GM19463 (cell line): ENCODE results near the gene C2CD3.
"Not testable (repeated sequence)": the region's sequence is repeated elsewhere in the genome, so short reads cannot be mapped to it uniquely, and the experiment has no call there.

Experiments used
- ATAC-seq: cut with Tn5 transposase; IDR thresholded peaks from one replicate; pipeline ENCODE4 v1.9.1; 2021; ENCODE audit warnings: mild to moderate bottlenecking, moderate library complexity; ENCODE audit not compliant: unreplicated experiment

Gene C2CD3

GRCh38 chr11:73990730-73991129, 180.1 kb downstream of the C2CD3 start:
- no peak for ATAC-seq

DNA sequence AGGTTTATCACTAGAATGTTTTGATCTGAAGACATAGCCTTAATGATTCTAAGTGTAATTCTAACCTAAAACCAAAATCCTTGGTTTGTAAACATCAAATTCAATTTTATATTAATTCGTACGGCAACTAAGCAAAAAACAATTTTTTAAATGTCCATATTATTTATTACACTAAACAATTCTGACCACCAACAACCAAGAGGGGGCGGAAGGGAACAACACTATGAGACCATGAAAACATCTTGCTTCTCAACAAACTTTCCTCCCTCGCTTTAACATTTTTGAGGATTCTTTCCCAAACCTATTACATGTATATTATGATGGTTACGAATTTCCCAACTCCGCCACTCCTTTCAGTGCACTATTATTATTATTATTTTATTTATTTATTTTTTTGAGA, 181.6 kb downstream of the C2CD3 start:
- no peak for ATAC-seq

GRCh38 chr11:73988227-73988626, 182.6 kb downstream of the C2CD3 start:
- ATAC-seq: no peak

DNA sequence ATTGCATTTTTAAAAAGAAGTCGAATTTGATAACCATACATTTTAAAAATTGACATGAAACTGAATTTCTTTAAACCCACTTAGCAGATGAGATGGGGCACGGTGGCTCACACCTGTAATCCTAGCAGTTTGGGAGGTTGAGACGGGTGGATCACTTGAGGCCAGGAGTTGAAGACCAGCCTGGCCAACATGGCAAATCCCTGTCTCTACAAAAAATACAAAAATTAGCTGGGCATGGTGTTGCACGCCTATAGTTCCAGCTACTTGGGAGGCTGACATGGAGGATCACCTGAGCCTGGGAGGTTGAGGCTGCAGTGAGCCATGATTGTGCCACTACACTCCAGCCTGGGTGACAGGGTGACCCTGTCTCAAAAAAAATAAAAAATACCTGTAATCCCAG, 185.1 kb downstream of the C2CD3 start:
- ATAC-seq: not testable (repeated sequence)

DNA sequence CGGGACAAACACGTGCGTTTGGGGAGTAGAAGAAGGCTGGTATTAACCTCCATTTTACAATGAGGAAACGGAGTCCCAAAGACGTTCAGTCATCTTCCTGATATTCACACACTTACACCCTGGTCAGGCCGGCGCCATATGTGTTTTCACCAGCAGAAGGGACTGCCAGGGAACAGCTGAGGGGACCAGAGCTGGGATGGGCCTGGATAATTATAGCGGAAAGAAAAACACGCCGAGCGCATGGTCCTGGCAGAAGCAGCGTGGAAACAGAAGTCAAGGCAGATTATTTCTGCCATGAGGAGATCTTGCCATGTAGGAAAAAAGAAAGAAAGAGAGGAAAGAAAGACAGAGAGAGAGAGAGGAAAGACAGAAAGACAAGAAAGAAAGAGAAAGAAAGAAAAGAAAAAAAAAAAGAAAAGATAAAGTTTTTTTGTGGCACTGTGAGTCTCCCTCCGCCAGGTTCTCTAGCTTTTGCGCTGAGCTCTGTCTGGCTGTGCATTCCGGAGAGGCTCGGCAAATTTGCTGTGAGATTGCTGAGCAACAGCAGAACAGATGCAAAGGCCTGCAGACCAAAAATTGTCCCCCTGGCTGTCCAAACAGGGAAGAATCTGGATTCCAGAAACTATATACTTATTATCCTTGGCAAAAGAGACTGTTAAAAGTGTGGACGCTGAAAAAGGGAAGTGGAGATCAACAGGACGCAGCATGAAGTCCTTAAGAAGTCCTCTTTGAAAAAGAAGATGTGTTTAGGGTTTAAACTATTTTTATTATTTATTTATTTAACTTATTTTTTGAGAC, 186.9 kb downstream of the C2CD3 start:
- no peak for ATAC-seq

- ATAC-seq: peak; percentile 69
Observed at GRCh38 chr11:73982990-73983740, 187.6 kb downstream of the C2CD3 start.

DNA sequence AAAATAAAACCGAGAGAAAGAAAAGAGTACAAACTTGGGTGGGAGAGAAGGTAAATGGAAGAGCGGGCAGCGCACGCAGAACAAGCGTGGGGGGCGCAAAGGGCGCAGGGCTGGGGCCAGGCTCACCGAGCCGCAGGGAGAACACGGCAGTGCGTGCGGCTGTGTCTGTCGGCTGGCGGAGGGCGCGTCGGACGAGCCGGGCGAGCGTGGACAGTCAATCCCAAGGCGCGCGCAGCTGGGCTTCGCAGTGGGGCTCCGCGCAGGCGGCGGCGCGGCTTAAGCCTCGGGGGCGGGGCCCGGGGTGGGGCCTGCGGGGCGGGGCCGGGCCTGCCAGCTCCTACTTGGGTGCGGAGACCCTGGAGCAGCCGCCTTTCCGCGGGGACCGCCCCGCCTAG, 188.2 kb downstream of the C2CD3 start, which contains the start of gene UCP2:
TSS of gene UCP2 (minus strand) at position 249 of the 395 bp plus-strand sequence. CDS start 4,465 bp downstream, outside the sequence.
- peak; percentile 49 for ATAC-seq

- no peak for ATAC-seq
Observed at GRCh38 chr11:73981051-73981805, 189.6 kb downstream of the C2CD3 start.

DNA sequence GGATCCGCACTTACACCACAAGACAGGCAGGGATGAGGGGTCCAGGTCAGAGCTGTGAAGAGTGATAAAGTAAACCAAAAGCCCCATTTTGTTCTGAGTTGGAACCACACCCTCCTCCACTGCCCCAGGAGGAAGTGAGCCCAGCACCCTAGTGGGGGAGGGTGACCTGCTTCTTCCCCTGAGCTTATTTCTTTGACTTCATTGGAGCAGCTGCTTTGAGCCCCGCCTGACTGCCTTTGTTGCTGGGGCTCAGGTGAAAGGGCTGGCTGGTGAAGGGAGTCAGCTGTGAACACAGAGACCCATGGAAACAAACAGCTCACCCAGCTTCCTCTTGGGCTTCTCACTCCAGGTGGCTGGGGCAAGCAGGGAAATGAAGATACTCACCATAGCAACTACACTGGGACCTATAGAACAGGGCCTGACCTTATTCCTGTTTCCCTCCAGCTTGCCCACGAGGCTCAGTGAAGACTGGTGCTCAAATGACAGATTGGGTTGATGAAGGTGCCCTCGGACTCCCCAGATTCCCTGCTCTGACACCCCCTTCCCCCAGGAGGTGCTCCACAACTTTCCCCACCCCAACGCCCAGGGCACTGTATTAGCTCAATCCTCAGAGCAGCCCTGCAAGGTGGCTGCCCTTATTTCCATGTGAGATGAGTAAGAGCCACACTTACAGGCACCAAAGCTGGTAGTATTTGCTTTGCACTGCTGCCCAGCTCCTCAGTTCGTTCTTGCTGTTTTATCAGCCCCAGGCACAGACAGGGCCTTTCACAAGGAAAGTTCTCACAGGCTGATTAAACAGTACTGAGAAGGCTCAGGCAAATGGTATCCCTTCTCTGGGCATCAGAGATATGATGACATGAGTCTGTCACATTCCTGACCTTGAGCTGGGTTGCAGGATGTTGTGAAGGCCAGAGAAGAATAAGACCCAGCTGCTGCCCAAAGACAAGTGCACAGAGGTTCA, 190.5 kb downstream of the C2CD3 start:
- ATAC-seq: peak; percentile 45

GRCh38 chr11:73978576-73979086, 192.2 kb downstream of the C2CD3 start:
- no peak for ATAC-seq

GRCh38 chr11:73977856-73978519, 192.8 kb downstream of the C2CD3 start:
- ATAC-seq: no peak

GRCh38 chr11:73976451-73977151, 194.2 kb downstream of the C2CD3 start:
- ATAC-seq: no peak

- no peak for ATAC-seq
Observed at GRCh38 chr11:73975479-73975757, 195.4 kb downstream of the C2CD3 start.

DNA sequence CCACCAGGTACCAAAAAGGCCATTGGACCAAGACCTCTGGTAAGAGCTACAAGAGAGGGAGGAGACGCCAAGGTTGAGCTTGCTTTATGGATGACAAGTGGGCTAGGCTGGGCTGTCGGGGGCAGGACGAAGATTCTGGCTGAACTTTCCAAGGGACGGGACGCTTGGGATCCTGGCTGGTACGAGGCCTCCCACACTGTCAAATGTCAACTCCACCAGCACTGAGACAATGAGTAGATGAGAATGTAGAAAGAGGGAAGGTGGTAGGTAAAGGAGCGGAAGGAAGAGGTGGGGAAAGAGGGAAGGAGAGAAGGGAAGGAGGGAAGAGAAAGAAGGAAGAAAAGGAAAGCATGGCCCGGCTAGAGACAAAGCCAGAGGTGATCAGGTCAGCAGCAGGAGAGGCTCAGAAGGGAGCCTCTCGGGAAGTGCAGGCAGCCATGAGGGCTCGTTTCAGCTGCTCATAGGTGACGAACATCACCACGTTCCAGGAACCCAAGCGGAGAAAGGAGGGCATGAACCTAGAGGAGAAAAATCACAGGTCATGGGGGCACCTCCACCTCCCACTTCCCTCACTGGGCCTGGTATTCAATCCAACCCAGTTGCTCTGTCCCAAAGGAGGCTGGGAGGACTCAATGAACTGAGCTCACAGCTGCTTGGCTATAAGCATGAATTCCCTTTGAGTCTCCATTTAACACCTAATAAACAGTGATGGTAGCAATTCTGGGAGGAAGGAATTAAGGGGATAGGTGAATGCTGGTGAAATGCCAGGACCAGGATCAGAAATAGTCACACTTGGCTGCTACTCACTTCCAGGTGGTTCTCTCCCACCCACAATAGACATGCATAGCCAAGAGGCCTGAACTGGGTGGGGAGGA, 196.0 kb downstream of the C2CD3 start:
- ATAC-seq: no peak

DNA sequence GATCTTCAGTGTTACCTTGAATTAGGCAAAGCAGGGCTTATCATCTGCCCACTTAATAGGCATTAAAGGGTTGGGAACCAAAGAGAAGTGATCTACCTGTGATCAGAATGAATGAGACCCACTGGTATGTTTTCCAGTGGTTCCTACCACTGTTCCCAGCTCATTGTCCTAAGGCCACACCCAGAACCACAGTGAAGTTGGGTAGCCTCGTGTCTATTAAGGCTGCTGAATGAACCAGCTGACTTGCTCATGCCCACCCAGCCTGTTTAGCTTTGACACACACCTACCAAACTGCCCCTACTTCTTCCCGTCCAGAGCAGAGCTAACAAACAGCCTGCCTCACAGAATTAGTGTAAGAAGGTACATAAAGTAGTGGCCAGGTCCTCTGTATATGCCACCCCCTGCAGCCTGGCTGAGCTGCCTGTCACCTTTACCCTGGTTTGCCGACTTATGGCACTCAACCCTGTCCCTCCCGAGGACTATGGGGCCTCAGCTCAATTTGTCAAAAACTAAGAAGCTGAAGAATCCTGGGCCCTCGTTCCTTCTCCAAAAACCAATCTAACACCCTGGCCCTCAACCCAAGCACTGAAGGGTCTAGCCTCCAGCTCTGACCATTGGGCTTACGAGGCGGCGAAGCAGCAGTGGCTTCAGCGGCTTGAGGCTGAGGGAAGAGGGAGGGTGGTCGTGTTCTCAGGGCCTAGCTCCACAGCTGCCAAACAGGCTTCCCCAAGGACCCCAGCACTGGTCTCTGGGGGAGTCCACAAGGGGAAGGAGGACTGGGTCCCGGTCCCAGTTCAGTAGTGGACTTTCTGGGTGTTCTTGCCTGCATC, 198.0 kb downstream of the C2CD3 start:
- no peak for ATAC-seq

DNA sequence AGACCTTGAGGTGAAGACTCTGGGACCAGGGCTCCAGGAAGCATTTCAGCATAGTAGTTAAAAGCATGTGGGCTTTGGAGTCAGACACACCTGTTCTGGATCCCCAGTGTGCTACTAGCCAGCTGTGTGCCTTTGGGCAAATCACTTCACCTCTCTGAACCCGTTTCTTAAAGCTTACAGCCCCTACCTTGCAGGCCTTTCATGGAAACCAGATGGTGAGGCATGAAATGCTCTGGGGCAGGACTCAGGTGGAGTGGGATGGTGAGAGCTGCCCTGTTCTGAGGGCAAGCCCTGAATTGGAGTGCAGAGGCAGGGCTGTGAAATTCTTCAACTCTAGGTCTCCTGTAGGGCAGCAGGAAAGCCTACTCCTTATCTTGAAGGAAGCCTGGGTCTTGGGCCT, 198.6 kb downstream of the C2CD3 start:
- no peak for ATAC-seq

- no peak for ATAC-seq
Observed at GRCh38 chr11:73971175-73971719, 199.6 kb downstream of the C2CD3 start.
